Measurements from ENCODE around the gene MAF.

The MAF gene

GRCh38 chr16:79598063-79598347, 2.5 kb downstream of the MAF start:
- ATAC-seq, result no peak
- TF ChIP-seq ZFP3 (CRISPR knock-in tag; IDR thresholded peaks at IDR 0.05) (no peak), OSR1 (CRISPR knock-in tag; IDR thresholded peaks at IDR 0.05) (no peak), ISL1 (CRISPR knock-in tag; IDR thresholded peaks at IDR 0.05) (no peak), CREB5 (CRISPR knock-in tag; IDR thresholded peaks at IDR 0.05; ENCODE audit: low read depth) (no peak), ZNF8 (CRISPR knock-in tag; IDR thresholded peaks at IDR 0.05) (no peak), GLIS3 (CRISPR knock-in tag; IDR thresholded peaks at IDR 0.05) (no peak), POU6F1 (CRISPR knock-in tag; IDR thresholded peaks at IDR 0.05; ENCODE audit: borderline replicate concordance, low read depth) (no peak), ESRRG (CRISPR knock-in tag; IDR thresholded peaks at IDR 0.05) (no peak), RARB (CRISPR knock-in tag; IDR thresholded peaks at IDR 0.05) (no peak), ZC3H10 (CRISPR knock-in tag; IDR thresholded peaks at IDR 0.05) (no peak), CSDC2 (CRISPR knock-in tag; IDR thresholded peaks at IDR 0.05) (no peak), ZFP30 (CRISPR knock-in tag; IDR thresholded peaks at IDR 0.05) (no peak), TOX (CRISPR knock-in tag; IDR thresholded peaks at IDR 0.05; ENCODE audit: borderline replicate concordance) (no peak), ZNF70 (CRISPR knock-in tag; IDR thresholded peaks at IDR 0.05) (no peak), ZNF565 (CRISPR knock-in tag; conservative IDR thresholded peaks at IDR 0.05; ENCODE audit: low read depth) (no peak), CSRNP3 (CRISPR knock-in tag; IDR thresholded peaks at IDR 0.05) (no peak)

GRCh38 chr16:79597277-79598062, 3.1 kb downstream of the MAF start:
- TF ChIP-seq BACH2 (CRISPR knock-in tag; IDR thresholded peaks at IDR 0.05; ENCODE audit: borderline replicate concordance), result no peak
- TF ChIP-seq TSHZ2 (CRISPR knock-in tag; IDR thresholded peaks at IDR 0.05), result no peak
- no peak for TF ChIP-seq ARNTL (CRISPR knock-in tag; IDR thresholded peaks at IDR 0.05; ENCODE audit: borderline replicate concordance, low read depth)
- no peak for TF ChIP-seq POU6F1 (CRISPR knock-in tag; IDR thresholded peaks at IDR 0.05; ENCODE audit: borderline replicate concordance, low read depth)
- TF ChIP-seq SNAI2 (CRISPR knock-in tag; IDR thresholded peaks at IDR 0.05), result no peak
- no peak for TF ChIP-seq ESRRG (CRISPR knock-in tag; IDR thresholded peaks at IDR 0.05)
- no peak for TF ChIP-seq OSR1 (CRISPR knock-in tag; IDR thresholded peaks at IDR 0.05)
- TF ChIP-seq ZNF565 (CRISPR knock-in tag; conservative IDR thresholded peaks at IDR 0.05; ENCODE audit: low read depth), result no peak
- TF ChIP-seq TCF4 (CRISPR knock-in tag; IDR thresholded peaks at IDR 0.05; ENCODE audit: borderline replicate concordance), result no peak
- TF ChIP-seq ZNF70 (CRISPR knock-in tag; IDR thresholded peaks at IDR 0.05), result no peak
- no peak for TF ChIP-seq TOX (CRISPR knock-in tag; IDR thresholded peaks at IDR 0.05; ENCODE audit: borderline replicate concordance)
- no peak for TF ChIP-seq ZNF8 (CRISPR knock-in tag; IDR thresholded peaks at IDR 0.05)
- TF ChIP-seq ZFP3 (CRISPR knock-in tag; IDR thresholded peaks at IDR 0.05), result no peak
- no peak for TF ChIP-seq ISL1 (CRISPR knock-in tag; IDR thresholded peaks at IDR 0.05)
- no peak for TF ChIP-seq RARB (CRISPR knock-in tag; IDR thresholded peaks at IDR 0.05)
- ATAC-seq, result no peak
